SIG-M5 (cell line): ENCODE measurements around the gene CEMIP.

Experiments used
- DNase-seq: peaks from one replicate; lab custom pipeline; 2025; lab: John Stamatoyannopoulos, UW

CEMIP gene

DNA sequence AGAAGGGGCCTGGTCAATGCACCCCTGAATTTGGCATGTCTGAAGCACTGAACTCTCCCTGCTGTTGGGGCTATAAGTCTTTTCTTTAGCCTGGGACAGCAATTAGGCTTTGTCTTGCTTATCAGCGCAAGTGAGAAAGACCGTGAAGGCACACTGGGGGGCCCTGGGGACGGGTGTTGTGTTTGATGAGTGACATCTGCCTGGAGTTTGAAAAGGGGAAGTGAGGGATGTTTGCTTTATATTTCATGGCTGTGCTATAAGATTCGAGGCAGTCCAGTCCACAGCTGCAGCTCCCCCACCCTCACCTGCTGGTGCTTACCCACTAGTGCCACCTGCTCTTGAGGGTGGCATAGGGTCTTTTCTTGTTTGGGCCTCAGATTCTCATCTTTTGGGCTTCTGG, 44.8 kb downstream of the CEMIP start:
- DNase-seq = no peak

DNA sequence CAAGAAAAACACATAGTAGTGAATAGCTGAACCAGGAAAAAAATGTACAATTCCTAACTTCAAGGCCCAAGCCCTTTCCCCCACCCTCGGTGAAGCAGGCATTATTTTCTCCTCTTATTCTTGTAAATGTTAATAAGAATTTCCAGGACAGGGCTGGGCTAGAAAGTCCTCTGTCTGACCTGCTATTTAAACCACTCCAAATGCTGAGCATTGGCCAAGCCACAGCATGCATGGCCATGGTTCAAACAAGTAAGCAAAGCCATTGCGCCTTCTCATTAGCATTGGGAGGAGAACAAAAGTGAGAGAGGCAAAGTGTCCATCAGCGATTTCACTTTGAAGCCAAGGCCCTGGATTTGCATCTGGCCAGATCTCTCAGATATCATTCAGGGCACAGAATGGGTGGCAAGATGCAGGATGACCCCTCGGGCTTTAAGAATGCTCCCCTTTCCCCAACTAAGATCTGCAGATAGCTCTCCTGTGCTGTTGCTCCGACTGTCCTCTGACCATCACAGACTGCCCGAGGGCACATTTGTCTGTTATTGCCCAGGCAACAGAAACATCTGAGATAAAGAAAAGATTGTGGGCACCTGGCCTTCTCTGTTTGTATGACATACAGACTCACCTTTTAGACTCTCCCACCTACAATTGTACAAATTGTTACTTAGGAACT, 46.3 kb downstream of the CEMIP start:
- DNase-seq = no peak

DNA sequence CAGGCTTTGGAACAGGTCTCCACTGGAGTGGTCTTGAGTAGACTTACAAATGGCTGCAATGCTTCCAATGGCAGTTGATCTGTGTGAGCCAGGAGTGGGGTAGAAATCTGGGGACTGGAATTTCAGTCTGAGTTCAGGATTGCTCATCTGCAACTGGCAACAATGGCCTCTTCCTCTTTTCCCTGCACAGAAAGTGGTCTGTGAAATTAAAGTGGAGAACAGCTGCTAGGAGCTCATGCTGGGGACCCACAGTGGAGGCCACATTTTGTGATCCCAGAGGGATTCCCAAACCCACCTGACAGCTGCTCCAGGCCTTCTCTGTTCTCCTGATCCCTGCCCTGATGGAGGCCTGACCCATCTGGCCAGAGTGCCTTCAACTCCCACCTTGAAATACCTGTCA, 49.6 kb downstream of the CEMIP start:
- DNase-seq = no peak

DNA sequence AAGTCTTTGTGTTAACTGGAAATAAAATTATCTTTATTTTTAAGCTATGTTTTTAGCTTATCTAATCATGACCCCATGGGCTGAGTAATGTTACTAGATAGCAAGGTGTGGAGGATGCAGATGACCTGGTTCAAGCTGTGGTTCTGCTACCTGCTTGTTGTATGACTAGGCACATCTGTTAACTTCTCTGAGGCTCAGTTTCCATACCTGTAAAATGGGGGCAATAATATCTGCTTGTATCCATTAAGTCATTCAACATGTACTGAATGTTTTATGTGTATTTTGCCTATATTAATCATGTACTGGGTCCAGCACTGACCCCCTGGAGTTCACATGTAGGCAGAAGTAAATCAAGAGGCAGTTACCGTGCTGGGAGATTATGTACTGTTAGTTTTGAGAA, 51.5 kb downstream of the CEMIP start:
- no peak for DNase-seq

DNA sequence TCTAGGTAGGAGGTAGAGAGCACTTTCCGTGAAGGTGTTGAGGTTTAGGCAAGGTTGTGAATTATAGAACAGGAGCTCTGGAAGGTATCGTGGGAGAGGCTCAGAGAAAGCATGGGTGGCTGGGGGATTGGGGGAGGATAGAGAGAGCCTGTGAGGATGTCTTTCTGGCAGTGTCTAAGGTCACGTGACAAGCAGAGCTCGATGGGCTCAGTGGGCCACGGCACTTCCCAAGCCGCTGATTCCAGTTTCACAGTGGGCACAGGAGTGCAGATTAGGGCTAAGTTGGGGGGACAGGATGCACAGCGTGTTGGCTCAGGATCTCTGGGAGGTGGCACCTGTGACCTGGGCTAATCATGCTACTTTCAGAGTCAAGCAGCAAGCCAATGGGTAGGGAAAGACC, 52.0 kb downstream of the CEMIP start:
- DNase-seq = no peak

DNA sequence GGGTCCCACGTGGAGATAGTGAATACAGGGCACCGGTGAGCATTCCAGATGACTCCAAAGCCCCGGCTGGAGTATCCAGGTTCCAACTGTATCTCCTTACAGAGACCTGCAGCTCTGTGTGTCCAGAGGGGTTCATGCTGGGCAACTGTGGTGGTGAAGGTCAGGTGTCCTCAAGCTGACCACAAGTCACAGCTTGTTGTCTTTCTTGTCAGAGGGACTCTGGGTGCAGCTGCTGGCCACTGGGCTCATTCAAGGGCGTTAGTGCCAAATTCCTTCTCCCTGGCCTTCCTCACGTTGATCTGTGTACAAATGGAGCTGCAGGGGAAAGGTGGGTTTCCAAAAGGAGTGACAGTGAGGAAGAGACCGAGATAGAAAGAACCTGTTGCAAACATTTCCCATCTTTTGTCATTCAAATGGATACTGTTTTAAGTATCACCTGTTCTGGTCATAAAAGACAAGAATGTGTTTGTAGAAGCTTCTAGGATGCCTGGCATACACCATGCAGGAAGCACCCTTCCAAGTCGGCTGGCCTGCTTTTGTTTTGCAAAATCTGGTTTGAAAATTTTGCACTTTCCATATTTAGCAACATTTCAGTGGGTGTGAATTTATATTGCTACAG, 52.5 kb downstream of the CEMIP start:
- no peak for DNase-seq

DNA sequence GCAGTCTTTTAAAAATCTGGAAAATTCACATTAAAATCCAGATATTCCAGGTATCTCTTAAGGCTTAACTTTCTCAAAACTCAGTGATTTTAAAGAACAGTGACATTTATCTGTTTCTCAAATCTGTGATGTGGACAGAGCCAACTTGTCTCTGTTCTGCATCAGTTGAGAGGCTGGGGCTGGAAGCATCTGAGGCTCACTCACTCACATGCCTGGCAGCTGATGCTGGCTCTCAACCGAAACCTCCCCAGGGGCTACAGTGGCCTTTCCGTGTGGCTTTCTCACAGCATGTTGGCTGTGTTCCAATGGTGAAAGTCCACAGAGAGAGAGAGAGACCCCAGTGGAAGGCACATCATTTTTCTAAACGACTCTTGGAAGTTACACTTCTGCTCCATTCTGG, 53.5 kb downstream of the CEMIP start:
- DNase-seq = no peak

DNA sequence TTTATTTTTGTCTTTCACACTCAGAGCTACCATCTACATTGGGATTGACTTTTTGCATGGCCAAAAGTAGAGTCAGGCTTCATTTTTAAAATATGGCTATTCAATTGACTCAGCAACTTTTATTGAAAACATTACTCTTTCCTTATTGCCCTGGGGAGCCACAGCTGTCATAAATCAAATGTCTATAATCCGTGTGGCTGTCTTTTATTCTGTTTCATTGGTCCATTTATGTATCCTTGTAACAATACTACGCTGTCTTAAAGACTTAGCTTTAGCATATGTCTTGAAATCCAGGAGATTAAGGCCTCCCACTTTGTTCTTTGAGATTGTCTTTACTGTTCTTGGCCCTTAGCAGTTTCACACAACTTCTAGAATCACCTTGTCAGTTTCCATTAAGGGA, 55.2 kb downstream of the CEMIP start:
- no peak for DNase-seq

DNA sequence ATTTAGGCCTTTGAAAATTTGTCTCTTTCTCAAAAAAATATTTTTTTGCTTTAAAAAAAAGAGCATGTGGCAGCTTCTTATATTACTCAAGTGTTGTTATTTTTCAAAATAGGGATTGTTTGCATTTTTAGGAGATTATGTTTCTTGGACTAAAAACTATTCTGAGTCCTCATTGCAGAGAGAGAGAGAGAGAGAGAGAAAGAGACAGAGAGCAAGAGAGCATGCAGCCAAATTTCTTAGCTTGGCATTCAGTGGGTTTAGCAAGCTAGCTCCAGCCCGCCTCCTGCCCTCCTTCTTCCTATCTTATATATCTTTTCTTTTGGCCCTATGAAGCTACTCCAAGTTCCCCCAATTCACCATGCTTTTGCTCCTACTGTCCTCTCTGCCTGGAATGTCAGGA, 55.7 kb downstream of the CEMIP start:
- DNase-seq = no peak

DNA sequence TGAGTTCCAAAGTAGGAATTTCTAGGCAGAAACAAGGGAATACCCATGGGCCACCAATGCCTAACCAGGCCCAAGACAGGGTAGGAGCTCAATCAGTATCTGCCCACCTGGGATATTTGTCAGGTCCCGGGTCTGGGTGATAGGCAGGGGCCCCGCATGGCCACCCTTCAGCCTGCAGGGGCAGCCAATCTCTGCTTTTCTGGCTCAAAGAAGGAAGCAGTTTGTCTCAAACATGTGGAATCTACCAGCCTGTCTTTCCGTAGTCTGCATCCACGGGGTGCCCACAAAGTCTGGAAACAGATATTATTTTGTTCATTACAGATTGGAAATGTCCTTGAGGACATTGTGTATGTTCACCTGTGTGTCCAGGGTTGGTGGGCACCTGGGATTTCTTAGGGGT, 56.2 kb downstream of the CEMIP start:
- DNase-seq = no peak

DNA sequence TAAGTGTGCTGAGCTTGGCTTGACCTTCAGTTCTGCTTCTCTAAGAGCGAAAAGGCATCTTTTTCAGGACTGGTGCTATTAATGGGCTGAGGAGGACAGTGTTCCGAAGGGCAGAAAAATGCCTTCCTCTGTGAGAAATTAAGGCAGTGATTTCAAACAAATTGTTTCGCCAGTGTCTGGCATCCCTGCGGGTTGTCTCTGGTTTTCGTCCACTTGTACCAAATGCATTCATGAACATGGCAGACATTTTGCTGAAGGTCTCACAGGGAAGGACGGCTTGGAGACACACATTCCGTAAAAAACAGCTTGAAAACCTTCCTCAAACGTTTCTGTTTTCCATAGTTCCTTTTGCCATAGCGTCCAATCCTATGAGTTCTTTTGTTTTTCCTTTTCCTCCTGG, 57.1 kb downstream of the CEMIP start:
- DNase-seq = no peak

DNA sequence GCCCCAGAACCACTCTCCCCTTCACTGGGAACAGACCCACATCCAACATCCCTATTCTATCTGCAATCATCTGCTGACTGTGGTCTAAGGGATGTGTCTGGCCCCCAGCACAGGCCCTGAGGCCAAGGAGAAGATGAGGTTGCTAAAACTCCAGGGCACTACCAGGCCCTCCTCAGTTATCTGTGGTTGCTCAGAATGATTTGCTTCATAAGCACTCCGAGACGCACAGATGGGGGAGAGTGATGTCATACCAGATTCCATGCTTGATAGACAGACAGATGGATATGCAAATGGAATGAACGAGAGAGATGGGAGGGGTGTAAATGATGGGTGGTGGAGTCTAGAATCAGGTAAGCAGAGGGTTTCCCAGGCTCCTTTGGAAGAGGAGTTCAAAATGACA, 57.8 kb downstream of the CEMIP start:
- no peak for DNase-seq

DNA sequence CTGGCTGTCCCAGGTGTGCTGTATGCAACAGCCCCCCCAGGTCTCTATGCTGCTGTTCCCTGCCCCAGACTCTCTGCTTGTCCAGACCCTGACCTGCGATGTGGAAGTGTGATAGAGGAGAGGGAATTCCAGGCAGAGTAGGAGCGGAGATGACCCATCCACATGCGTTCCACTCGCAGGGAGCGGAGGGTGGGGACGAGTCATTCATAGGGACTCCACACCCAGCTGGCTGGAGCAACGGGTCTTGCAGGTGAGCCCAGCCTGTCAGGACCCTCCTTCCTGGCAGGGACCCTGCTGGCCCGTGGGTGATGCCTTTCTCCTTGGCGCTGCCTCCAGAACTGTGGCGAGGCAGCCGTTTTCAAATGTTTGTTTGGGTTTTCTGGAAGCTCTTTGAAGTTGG, 58.8 kb downstream of the CEMIP start:
- DNase-seq = no peak

DNA sequence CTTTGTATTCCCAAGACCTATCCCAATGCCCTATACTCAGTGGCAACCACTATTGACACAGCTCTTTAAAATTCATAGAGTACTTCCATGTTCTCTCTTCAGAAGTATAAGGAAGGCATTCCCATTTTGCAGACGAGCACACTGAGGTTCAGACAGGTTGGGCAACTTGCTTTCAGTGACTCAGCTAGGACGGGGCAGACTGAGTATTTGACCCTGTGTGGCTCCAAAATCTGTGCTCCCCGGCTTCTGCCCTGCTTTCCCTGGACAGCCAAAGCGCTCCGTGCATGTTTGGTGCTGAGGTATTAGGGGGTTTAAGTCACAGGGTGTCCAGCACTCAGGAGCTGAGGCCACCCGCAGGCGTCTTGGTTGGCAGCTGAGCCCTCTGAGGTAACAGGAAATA, 59.5 kb downstream of the CEMIP start:
- no peak for DNase-seq

DNA sequence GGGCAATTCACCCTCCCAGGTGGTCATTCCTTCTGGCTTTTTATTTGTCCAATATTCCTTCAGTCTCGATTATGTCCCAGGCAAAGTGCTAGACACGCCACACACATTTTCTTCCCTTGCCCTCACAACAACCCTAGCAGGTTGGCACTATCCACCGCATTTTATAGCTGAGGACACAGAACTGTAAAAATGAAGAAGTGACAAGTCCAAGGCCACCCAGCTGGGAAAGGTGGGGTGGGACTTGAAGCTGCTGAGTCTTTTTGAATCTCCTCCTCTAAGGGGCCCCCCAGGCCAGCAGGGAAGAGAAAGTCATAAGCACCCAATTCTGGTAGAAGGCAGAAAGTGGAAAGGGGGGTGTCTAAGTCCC, 60.6 kb downstream of the CEMIP start:
- DNase-seq = no peak

DNA sequence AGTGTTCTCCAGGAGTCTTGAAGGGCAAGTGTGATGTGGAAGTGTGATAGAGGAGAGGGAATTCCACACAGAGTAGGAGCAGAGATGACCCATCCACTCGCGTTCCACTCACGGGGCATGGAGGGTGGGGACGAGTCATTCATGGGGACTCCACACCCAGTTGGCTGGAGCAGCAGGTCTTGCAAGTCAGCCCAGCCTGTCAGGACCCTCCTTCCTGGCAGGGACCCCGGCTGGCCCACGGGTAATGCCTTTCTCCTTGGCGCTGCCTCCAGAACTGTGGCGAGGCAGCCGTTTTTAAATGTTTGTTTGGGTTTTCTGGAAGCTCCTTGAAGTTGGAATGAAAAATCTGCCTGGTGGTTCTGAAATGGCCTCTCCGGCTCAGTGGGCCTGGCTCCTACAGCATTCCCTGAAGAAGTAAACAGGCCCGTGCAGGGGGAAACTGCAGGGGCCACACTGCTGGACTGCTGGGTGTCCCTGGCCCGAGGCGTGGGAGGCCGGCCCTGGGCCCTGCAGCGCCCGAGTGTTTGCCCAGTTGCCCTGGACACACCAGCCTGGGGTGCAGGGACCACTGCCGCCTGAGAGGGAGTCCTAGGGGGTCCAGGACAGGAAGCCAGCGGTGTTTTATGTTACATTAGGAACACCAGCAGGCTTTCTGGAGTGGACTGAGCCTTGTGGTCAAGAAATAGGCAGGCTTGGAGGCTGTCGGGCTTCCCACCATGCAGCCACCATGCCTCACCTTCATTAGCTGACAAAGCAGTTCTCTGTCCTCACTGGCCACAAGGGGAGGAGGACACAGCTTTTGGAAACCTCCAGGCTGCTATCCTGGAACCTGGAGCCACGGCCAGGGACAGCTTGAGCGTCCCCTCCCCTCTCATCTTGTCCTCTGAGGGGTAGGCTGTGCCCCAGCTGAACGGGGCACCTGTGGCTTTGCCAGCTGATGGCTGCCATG, 61.3 kb downstream of the CEMIP start:
- no peak for DNase-seq

DNA sequence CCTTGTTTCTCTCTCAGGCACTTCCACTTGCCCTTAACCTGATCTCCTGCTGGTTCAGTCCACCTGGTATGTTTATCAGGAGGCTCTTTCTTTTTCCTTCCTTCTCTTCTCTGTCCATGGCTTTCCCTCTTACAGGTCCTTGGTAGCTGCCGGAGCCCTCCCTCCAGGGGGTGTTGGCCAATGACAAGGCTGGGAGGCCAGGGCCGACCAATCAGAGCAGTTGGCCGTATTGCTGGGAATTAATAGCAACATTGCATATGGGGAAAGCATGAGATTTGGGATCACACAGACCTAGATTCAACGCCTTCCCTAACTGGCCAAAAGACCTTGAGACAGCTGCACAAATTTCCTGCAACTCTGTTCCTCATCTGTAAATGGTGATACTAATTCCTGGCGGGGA, 62.4 kb downstream of the CEMIP start:
- no peak for DNase-seq

DNA sequence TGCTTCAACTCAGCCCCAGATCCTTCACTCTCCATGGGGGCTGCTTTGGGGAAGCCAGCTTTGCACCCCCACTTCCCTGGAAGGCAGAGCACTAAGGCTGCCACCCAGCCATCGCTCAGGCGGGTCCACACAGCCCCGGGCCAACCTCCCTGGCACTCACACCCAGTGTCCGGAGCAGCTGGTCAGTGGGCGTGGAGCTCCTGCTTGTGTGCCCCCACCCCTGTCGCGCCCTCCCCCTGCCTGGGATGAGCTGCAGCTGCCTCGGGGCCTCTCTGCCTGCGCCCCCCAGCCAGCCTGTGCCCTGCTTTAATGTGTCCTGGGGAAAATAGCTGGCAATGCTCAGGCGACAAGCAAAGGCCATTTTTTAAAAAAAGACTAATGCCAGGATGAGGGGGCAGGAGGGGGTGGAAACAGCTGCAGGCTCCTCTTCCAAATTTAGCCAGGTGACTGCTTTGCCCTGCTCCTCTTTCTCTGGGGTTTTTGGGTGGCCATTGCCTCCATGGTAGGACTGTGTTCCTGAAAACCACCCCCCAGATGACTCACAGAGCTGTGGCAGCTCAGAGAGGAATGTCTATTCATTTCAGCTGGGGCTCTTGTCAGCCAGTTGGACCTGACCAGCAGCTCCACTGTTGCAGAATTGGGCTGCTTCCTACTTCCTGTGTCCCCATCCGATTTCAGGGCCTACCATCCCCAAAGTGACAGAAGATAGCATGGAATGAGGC, 65.0 kb downstream of the CEMIP start:
- no peak for DNase-seq

DNA sequence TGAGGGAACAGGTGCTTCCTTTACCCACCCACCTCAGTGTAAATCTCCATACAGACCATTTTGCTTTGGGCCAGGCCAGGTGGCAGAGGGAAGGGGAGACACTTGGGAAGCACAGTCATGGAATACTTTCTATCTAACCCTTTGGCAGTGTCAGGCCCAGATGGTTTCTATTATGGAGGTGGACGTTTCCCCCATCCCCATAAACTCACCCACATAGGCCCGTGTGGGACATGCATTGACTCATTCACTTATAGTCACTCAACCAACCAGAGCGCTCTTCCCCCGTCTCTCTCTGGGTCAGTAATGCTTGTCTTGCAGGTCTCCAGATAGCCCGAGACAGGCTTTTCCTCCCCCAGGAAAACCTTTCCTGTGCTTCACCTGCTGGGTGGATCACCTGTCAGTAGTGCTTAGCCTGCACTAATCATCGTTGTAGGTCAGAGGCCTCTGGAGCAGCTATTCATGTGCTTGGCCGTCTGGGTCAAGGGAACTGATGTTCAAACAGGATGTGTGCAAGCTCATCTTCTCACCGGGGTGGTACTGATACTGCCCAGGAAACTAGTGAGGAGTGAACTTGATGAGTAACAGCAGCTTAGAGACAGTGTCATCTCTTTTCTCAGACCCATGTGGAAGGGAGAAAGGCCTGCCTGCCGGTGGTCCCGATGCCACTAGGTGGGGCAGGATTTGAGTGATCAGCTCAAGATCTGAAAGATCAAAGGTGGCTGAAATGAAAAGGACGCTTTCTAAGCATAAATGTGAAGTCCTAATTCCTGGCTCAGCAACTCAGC, 67.1 kb downstream of the CEMIP start:
- DNase-seq = no peak

DNA sequence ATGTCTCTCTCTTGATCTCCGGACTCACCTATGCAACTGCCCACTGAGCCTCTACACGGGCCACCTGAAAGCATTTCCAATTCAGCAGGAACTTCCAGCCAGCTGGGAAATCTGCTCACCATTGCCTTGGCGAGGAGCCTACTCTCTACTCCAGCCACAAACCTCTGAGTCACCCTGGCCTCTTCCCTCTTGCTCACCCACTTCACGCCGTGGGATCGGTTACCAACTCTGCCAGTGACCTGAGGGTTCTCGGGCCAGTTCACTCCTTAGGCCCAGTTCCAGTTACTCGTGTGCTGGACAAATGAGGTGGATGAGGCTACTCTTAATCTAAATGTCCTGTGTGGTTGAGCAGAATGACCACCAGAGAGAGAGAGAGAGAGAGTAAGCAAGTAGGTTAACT, 70.1 kb downstream of the CEMIP start:
- DNase-seq = no peak

DNA sequence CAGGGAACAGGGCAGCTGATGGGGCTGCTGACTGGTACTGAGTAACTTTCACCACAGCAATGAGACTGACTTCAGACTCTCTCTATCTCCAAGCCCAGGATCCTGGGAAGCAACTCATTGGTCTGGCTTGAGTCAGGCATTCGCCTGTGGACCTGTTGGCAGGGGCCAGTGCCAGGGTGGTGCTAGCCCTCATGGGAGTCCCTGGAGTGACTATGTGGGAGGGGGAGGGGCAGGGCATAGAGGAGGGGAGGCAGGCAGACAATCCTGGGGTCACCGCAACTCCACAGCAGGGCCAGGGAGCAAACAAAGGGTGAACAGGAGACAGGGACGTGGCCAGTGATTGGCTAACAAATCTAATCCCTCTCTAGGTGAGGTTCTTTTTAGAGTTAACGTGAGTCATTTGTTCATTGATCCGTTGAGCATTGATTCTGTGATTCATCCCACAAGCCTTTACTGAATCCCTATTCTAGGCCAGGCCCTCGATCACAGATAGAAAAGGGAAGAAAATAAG, 71.8 kb downstream of the CEMIP start:
- no peak for DNase-seq

DNA sequence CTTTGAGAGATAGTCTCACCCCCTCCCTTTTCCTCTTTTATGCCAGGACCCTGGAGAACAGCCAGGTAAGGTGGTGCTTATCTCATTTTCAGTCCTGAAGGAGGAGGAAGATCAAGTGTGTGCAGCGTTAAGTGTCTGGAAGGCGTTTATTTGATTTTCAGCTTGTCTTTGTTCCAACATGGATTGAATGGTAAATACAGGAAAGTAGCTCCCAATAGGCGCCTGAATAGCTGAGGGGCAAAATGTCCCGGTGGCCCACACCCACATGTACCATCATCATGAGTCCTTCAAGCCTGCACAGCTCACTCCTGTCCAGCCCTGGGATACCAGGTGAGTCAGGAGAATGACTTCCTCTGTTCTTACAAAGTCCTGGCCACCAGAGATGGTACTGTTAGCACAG, 73.5 kb downstream of the CEMIP start:
- no peak for DNase-seq
